ENCODE data around the gene SGSM1.

GRCh38 chr22:24975125-24975640 lies 169.2 kb downstream of the SGSM1 start:
- no peak for TF ChIP-seq POLR2AphosphoS5 (IDR thresholded peaks at IDR 0.05)
- no peak for TF ChIP-seq POLR2A (IDR thresholded peaks at IDR 0.05)
- TF ChIP-seq CTCF (IDR thresholded peaks at IDR 0.05), result no peak

Measured in breast epithelium (tissue), 3 donors.